H9 (cell line): ENCODE results near the gene COPE. TPM values are rescaled to one million over a fixed set of nuclear protein-coding genes. Genes with fewer than 3 reads are reported as not detected.

Experiments
- DNase-seq: peaks from one replicate; pipeline ENCODE4 v3.0.0-alpha.2; 2017
- H2AFZ ChIP-seq: one replicate; pipeline ENCODE4 v1.6.1; 2013; ENCODE audit warnings: mild to moderate bottlenecking, low read length, control low read depth, moderate library complexity
- H2AK5ac ChIP-seq: 2 replicates; pipeline ENCODE4 v1.6.1; 2013; ENCODE audit warnings: low read length, control low read depth, mixed read lengths; ENCODE audit not compliant: insufficient read length
- H2BK120ac ChIP-seq: one replicate; pipeline ENCODE4 v1.6.1; 2013; ENCODE audit warnings: low read depth, mild to moderate bottlenecking, low read length, control low read depth, inconsistent platforms; ENCODE audit not compliant: poor library complexity, severe bottlenecking
- H2BK12ac ChIP-seq: 2 replicates; pipeline ENCODE4 v1.6.1; 2013; ENCODE audit warnings: low read length, control low read depth, mixed read lengths, low read depth; ENCODE audit not compliant: insufficient read length
- H2BK15ac ChIP-seq: 2 replicates; pipeline ENCODE4 v1.6.1; 2013; ENCODE audit warnings: low read depth, low read length, control low read depth
- H2BK20ac ChIP-seq: one replicate; pipeline ENCODE4 v1.6.1; 2013; ENCODE audit warnings: low read depth, mild to moderate bottlenecking, low read length, control low read depth, inconsistent platforms; ENCODE audit not compliant: poor library complexity, severe bottlenecking
- H2BK5ac ChIP-seq: 2 replicates; pipeline ENCODE4 v1.6.1; 2013; ENCODE audit warnings: low read length, control low read depth, mixed read lengths; ENCODE audit not compliant: insufficient read length
- H3K14ac ChIP-seq: 2 replicates; pipeline ENCODE4 v1.6.1; 2013; ENCODE audit warnings: low read length, control low read depth; ENCODE audit not compliant: insufficient read depth
- H3K18ac ChIP-seq: 2 replicates; pipeline ENCODE4 v1.6.1; 2013; ENCODE audit warnings: low read depth, mild to moderate bottlenecking, mixed read lengths, low read length, control low read depth; ENCODE audit not compliant: insufficient read length
- H3K23ac ChIP-seq: 2 replicates; pipeline ENCODE4 v1.6.1; 2013; ENCODE audit warnings: low read length, control low read depth, mixed read lengths, low read depth; ENCODE audit not compliant: insufficient read length
- H3K23me2 ChIP-seq: 2 replicates; pipeline ENCODE4 v1.6.1; 2013; ENCODE audit warnings: low read depth, mild to moderate bottlenecking, mixed read lengths, low read length, control low read depth; ENCODE audit not compliant: insufficient read length, poor library complexity, severe bottlenecking
- H3K27ac ChIP-seq: 2 replicates; pipeline ENCODE4 v1.5.1; 2013; ENCODE audit warnings: low read length, control low read depth, mixed read lengths, low read depth; ENCODE audit not compliant: insufficient read length
- H3K27me3 ChIP-seq: 2 replicates; pipeline ENCODE4 v1.6.1; 2013; ENCODE audit warnings: low read length, control low read depth, inconsistent platforms; ENCODE audit not compliant: insufficient read depth
- H3K4ac ChIP-seq: 2 replicates; pipeline ENCODE4 v1.6.1; 2013; ENCODE audit warnings: low read depth, mild to moderate bottlenecking, control low read depth, inconsistent platforms, low read length, moderate library complexity
- H3K4me1 ChIP-seq: 2 replicates; pipeline ENCODE4 v1.6.1; 2013; ENCODE audit warnings: low read length, control low read depth, inconsistent platforms; ENCODE audit not compliant: insufficient read depth
- H3K4me2 ChIP-seq: 2 replicates; pipeline ENCODE4 v1.6.1; 2013; ENCODE audit warnings: low read length, control low read depth, mixed read lengths; ENCODE audit not compliant: insufficient read length, insufficient read depth
- H3K56ac ChIP-seq: 2 replicates; pipeline ENCODE4 v1.6.1; 2013; ENCODE audit warnings: low read depth, mild to moderate bottlenecking, mixed read lengths, low read length, control low read depth; ENCODE audit not compliant: insufficient read length
- H3K79me1 ChIP-seq: 2 replicates; pipeline ENCODE4 v1.6.1; 2013; ENCODE audit warnings: low read depth, mild to moderate bottlenecking, moderate library complexity, low read length, control low read depth, inconsistent platforms; ENCODE audit not compliant: insufficient read depth, poor library complexity, severe bottlenecking
- H3K79me2 ChIP-seq: 2 replicates; pipeline ENCODE4 v1.6.1; 2013; ENCODE audit warnings: low read length, control low read depth, inconsistent platforms; ENCODE audit not compliant: insufficient read depth
- H3K9ac ChIP-seq: 2 replicates; pipeline ENCODE4 v1.6.1; 2013; ENCODE audit warnings: low read length, control low read depth, mixed read lengths; ENCODE audit not compliant: insufficient read length; ENCODE audit errors: extremely low read depth
- H3K9me3 ChIP-seq: one replicate; pipeline ENCODE4 v1.6.1; 2013; ENCODE audit warnings: low read depth, low read length, inconsistent platforms; ENCODE audit not compliant: control insufficient read depth
- H3T11ph ChIP-seq: one replicate; pipeline ENCODE4 v1.6.1; 2013; ENCODE audit warnings: mild to moderate bottlenecking, low read length, control low read depth, inconsistent platforms
- H4K20me1 ChIP-seq: one replicate; pipeline ENCODE4 v1.6.1; 2013; ENCODE audit not compliant: control insufficient read depth, insufficient read length, insufficient read depth
- H4K5ac ChIP-seq: 2 replicates; pipeline ENCODE4 v1.6.1; 2013; ENCODE audit warnings: low read depth, mild to moderate bottlenecking, mixed read lengths, low read length, control low read depth; ENCODE audit not compliant: insufficient read length
- H4K8ac ChIP-seq: replicated peaks from 2 replicates; pipeline ENCODE4 v1.6.1; 2013; ENCODE audit warnings: low read length, control low read depth, mixed read lengths, low read depth; ENCODE audit not compliant: insufficient read length
- H4K91ac ChIP-seq: 2 replicates; pipeline ENCODE4 v1.6.1; 2013; ENCODE audit warnings: low read depth, mild to moderate bottlenecking, moderate library complexity, mixed read lengths, low read length, control low read depth; ENCODE audit not compliant: insufficient read length
- H3K27ac Mint-ChIP-seq, 3 experiments: 2 replicates in 2 of 3; 3 replicates in 1 of 3; pipeline ENCODE4 v1.8.0; 2020 to 2021; ENCODE audit warnings: mixed read lengths in 3 of 3, mild to moderate bottlenecking in 1 of 3, moderate library complexity in 1 of 3
- H3K27me3 Mint-ChIP-seq: 2 replicates; pipeline ENCODE4 v1.8.0; 2021; ENCODE audit warnings: low read depth, mild to moderate bottlenecking, moderate library complexity, mixed read lengths
- H3K36me3 Mint-ChIP-seq, 3 experiments: 2 replicates in 2 of 3; 3 replicates in 1 of 3; pipeline ENCODE4 v1.8.0; 2020 to 2021; ENCODE audit warnings: low read depth in 3 of 3, mixed read lengths in 3 of 3; ENCODE audit not compliant: insufficient read depth in 1 of 3
- H3K4me1 Mint-ChIP-seq, 2 experiments: 2 replicates each; pipeline ENCODE4 v1.8.0; 2020; ENCODE audit warnings: mixed read lengths in 2 of 2
- H3K4me3 Mint-ChIP-seq, 2 experiments: 2 replicates in 1 of 2; 3 replicates in 1 of 2; pipeline ENCODE4 v1.8.0; 2020 to 2021; ENCODE audit warnings: mild to moderate bottlenecking in 2 of 2, mixed read lengths in 2 of 2, moderate library complexity in 1 of 2
- H3K9me3 Mint-ChIP-seq, 2 experiments: 2 replicates in 1 of 2; 3 replicates in 1 of 2; pipeline ENCODE4 v1.8.0; 2020; ENCODE audit warnings: mild to moderate bottlenecking in 2 of 2, mixed read lengths in 2 of 2, moderate library complexity in 1 of 2
- CTCF ChIP-seq: fragments of 200-600 bp; sonication (generic); conservative IDR thresholded peaks from 3 replicates; pipeline ENCODE4 v1.8.0; 2021; ENCODE audit warnings: antibody characterized with exemption, mild to moderate bottlenecking
- WGBS: extraction: QIAGEN DNeasy Blood & Tissue Kit; methylation state at CpG from one replicate; pipeline ENCODE4 v1.1.7; 2013; ENCODE audit warnings: missing lambda C conversion rate, low lambda C conversion rate, mixed read lengths; ENCODE audit not compliant: insufficient read length; ENCODE audit errors: extremely low coverage; 5-methylcytosine and 5-hydroxymethylcytosine counted together
- total RNA-seq: library from RNA; stranded (reverse); gene quantifications from 2 replicates; pipeline ENCODE4 v1.2.1, GENCODE V29; 2021

COPE gene
- total RNA-seq, 1 experiment from 2014 or later = 198 TPM

GRCh38 chr19:18945297-18945696, 26.1 kb upstream of the COPE start:
- Histone ChIP-seq H2BK20ac (no peak overlapping the region), H2AFZ (no peak overlapping the region), H2AK5ac (no peak overlapping the region), H2BK5ac (no peak overlapping the region), H3K4ac (no peak overlapping the region), H3K18ac (no peak overlapping the region), H2BK12ac (no peak overlapping the region), H2BK15ac (no peak overlapping the region), H3K14ac (no peak overlapping the region), H3K4me2 (no peak overlapping the region), H4K91ac (no peak overlapping the region), H3K27ac (no peak overlapping the region), H3K4me1 (no peaks in the 10 kb centered on the region), H3K23ac (no peak overlapping the region), H3T11ph (no peak overlapping the region), H3K9ac (no peak overlapping the region), H3K23me2 (peaks cover 4% of the 10 kb centered on the region), H4K5ac (no peak overlapping the region), H4K8ac (no peak overlapping the region), H3K79me2 (no peaks in the 10 kb centered on the region), H2BK120ac (no peak overlapping the region), H4K20me1 (no peaks in the 10 kb centered on the region), H3K56ac (no peak overlapping the region), H3K27me3 (no peaks in the 10 kb centered on the region), H3K9me3 (no peaks in the 10 kb centered on the region), H3K79me1 (no peaks in the 10 kb centered on the region)
- peaks cover 6 to 15% of the 10 kb centered on the region in 2 experiments; a peak in 3 of 4 replicates for H3K4me1 Mint-ChIP-seq
- no CpG with 5 or more reads among the region's 9 CpGs for WGBS
- DNase-seq = no peak
- peaks cover 53% of the 10 kb centered on the region for H3K27me3 Mint-ChIP-seq
- peaks cover 0 to 2% of the 10 kb centered on the region in 2 experiments; a peak in 1 of 5 replicates for H3K9me3 Mint-ChIP-seq
- H3K4me3 Mint-ChIP-seq = no peak overlapping the region
- no peak for TF ChIP-seq CTCF
- no peaks in the 10 kb centered on the region for H3K36me3 Mint-ChIP-seq
- no peak overlapping the region for H3K27ac Mint-ChIP-seq
